Cardiac muscle cell (in vitro differentiated cells and primary cell): ENCODE measurements around the gene LEF1. TPM values are rescaled to one million over a fixed set of nuclear protein-coding genes. Genes with fewer than 3 reads are reported as not detected.

Experiments used
- DNase-seq, 2 donors: peaks; one replicate each; pipeline versions ENCODE4 v3.0.0 to v3.0.0-alpha.2; 2010 to 2017; ENCODE audit warnings: low read depth in 1 of 2, low spot score in 1 of 2
- H3K27ac ChIP-seq: fragments of 200-600 bp; sonication (generic); 2 replicates; pipeline ENCODE4 v1.5.1; 2016
- H3K27me3 ChIP-seq: fragments of 200-600 bp; sonication (generic); 2 replicates; pipeline ENCODE4 v1.6.0; 2016; ENCODE audit warnings: control low read depth
- H3K36me3 ChIP-seq: fragments of 200-600 bp; sonication (generic); 2 replicates; pipeline ENCODE4 v1.5.1; 2016; ENCODE audit warnings: control low read depth
- H3K4me1 ChIP-seq: fragments of 200-600 bp; sonication (generic); 2 replicates; pipeline ENCODE4 v1.8.1; 2017; ENCODE audit warnings: low read depth, mild to moderate bottlenecking, mixed run types
- H3K4me3 ChIP-seq: fragments of 200-600 bp; sonication (generic); 2 replicates; pipeline ENCODE4 v1.5.1; 2016; ENCODE audit warnings: mild to moderate bottlenecking
- H3K9me3 ChIP-seq: fragments of 200-600 bp; sonication (generic); 2 replicates; pipeline ENCODE4 v1.5.1; 2017; ENCODE audit warnings: low read depth, mild to moderate bottlenecking, control low read depth
- polyA plus RNA-seq: library from polyadenylated mRNA; unstranded; fragments of >200 nt; fragmentation: Nextera tagmentation; extraction: Ambion mirVana; gene quantifications from 2 replicates; pipeline ENCODE4 v1.2.1, GENCODE V29; 2016
- total RNA-seq: library from RNA; depleted of rRNA; stranded (reverse); fragments of >200 nt; gene quantifications from 2 replicates; pipeline ENCODE4 v1.2.3, GENCODE V29; 2016
- TF ChIP-seq, protein P1 (sequence below): IDR thresholded peaks from 2 replicates; pipeline ENCODE4 v1.5.1; 2012; ENCODE audit warnings: low read depth, mild to moderate bottlenecking, low read length

Gene LEF1
- total and polyA plus RNA-seq, 2 experiments from 2014 or later: 69.1 to 70.3 TPM

DNA sequence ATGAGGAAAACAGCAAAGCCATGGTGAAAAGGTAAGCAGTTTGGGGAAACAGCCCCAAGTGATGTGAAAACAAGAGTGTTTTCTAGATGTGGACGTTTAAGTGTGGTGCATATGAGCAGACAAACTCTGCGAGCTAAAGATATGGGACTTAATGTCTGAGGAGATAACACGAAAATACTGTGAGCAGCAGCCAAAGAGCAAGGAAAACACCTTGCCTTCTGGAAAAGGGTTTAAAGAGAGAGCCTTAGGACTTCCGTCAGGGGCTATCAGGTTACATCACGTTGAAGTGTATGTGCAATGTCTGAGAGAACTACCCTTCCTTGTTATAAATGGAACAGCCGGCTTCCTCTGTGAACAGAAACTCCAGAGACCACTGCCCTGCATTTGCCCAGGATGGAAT, 54.2 kb downstream of the LEF1 start:
- H3K4me3 ChIP-seq: no peak overlapping the region
- DNase-seq: peak in 1 of 2 donors; percentile 79
- H3K9me3 ChIP-seq: no peaks in the 10 kb centered on the region
- H3K27me3 ChIP-seq: no peaks in the 10 kb centered on the region
- peak overlapping the region; percentile 95 for H3K27ac ChIP-seq
- H3K36me3 ChIP-seq: no peaks in the 10 kb centered on the region
- TF ChIP-seq, protein P1, sequence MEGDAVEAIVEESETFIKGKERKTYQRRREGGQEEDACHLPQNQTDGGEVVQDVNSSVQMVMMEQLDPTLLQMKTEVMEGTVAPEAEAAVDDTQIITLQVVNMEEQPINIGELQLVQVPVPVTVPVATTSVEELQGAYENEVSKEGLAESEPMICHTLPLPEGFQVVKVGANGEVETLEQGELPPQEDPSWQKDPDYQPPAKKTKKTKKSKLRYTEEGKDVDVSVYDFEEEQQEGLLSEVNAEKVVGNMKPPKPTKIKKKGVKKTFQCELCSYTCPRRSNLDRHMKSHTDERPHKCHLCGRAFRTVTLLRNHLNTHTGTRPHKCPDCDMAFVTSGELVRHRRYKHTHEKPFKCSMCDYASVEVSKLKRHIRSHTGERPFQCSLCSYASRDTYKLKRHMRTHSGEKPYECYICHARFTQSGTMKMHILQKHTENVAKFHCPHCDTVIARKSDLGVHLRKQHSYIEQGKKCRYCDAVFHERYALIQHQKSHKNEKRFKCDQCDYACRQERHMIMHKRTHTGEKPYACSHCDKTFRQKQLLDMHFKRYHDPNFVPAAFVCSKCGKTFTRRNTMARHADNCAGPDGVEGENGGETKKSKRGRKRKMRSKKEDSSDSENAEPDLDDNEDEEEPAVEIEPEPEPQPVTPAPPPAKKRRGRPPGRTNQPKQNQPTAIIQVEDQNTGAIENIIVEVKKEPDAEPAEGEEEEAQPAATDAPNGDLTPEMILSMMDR: no peak
- H3K4me1 ChIP-seq: peaks cover 69% of the 10 kb centered on the region

DNA sequence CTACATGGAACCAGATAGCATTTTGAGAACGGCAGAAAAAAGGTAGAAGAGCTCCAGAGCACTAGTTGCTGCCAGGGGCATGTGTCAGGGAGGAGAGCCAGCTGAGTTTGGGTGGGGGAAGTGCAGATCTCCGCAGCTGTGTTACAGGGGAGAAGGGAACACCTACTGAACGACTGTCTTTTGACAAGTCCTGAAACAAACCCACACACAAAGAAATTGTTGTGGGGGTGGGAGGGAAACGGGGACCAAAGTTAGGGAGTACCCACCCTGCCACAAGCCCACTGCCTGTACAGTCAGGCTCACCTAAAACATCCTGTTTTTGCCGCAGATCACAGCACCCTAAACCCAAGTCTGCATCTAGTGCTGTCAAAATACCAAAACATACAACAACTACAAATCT, 55.5 kb downstream of the LEF1 start:
- peaks cover 68% of the 10 kb centered on the region for H3K4me1 ChIP-seq
- TF ChIP-seq, protein P1: no peak

DNA sequence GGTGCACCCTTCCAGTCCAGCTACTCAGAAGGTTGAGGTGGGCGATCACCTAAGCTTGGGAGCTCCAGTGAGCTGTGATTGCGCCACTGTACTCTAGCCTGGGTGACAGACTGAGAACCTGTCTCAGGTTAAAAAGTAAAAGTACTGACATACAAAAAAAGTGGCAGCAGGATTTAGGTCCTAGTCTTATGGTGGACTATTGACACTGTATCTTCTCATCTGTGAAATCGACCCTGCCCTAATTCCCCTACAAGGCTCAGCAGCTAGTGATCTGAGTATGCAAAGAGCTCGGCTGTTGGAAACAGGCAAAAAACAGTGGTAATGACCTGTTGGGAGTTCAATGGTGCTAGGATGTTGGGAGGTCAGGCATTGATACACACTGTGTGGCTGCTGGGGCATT, 57.0 kb downstream of the LEF1 start:
- no peak overlapping the region for H3K27ac ChIP-seq
- H3K27me3 ChIP-seq: no peaks in the 10 kb centered on the region
- H3K4me3 ChIP-seq: no peak overlapping the region
- TF ChIP-seq, protein P1: no peak
- no peaks in the 10 kb centered on the region for H3K36me3 ChIP-seq
- no peaks in the 10 kb centered on the region for H3K9me3 ChIP-seq
- peaks cover 59% of the 10 kb centered on the region for H3K4me1 ChIP-seq
- DNase-seq: no peak

More for the DNA sequence above, 55.5 kb downstream of the LEF1 start:
- H3K9me3 ChIP-seq: no peaks in the 10 kb centered on the region
- DNase-seq: peak in 1 of 2 donors; percentile 39
- H3K36me3 ChIP-seq: no peaks in the 10 kb centered on the region
- peak overlapping the region; percentile 95 for H3K27ac ChIP-seq
- H3K27me3 ChIP-seq: no peaks in the 10 kb centered on the region
- no peak overlapping the region for H3K4me3 ChIP-seq

DNA sequence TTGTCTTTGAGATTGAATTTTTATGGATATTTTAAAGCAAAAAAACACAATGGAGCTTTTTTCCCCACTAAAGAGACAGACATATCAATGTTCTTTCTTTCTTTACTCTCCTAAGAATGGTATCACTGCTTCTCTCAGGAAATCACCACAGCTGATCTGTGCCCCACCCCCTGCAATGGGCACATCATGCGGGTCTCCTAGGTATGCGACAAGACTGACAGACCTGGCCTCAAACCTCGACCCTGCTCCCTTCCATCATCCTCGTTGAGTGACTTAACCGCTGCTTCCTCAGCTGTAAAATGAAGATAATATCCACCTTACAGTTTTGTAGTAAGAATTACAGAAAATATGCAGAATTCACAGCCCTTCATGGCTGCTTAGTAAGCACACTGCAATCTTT, 58.3 kb downstream of the LEF1 start:
- TF ChIP-seq, protein P1: no peak
- peaks cover 46% of the 10 kb centered on the region for H3K4me1 ChIP-seq
- no peaks in the 10 kb centered on the region for H3K36me3 ChIP-seq
- DNase-seq: no peak
- no peaks in the 10 kb centered on the region for H3K9me3 ChIP-seq
- no peak overlapping the region for H3K27ac ChIP-seq
- H3K27me3 ChIP-seq: no peaks in the 10 kb centered on the region
- no peak overlapping the region for H3K4me3 ChIP-seq

DNA sequence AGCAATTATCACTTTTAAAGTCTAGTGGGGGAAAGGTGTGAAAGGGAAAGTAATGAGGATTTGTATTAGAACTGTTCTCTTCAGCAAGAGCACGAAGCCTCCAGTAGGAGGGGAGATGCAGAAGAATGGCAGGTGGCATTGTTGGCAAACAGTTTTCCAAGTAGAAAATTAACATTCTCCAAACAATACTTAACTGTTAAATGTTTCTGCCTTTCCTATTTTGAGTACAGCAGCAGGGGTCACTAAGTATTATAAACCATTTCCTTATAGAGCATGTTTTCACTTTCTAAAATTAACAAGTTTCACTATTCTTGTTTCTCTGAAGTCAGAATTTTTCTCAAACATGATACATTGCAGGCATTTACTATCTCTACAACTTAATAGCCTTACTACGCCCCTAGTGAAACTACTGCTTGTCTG, 58.7 kb downstream of the LEF1 start:
- TF ChIP-seq, protein P1: no peak
- H3K36me3 ChIP-seq: no peaks in the 10 kb centered on the region
- H3K27ac ChIP-seq: no peak overlapping the region
- no peaks in the 10 kb centered on the region for H3K27me3 ChIP-seq
- no peak for DNase-seq
- no peak overlapping the region for H3K4me3 ChIP-seq
- H3K4me1 ChIP-seq: peaks cover 41% of the 10 kb centered on the region
- H3K9me3 ChIP-seq: no peaks in the 10 kb centered on the region

DNA sequence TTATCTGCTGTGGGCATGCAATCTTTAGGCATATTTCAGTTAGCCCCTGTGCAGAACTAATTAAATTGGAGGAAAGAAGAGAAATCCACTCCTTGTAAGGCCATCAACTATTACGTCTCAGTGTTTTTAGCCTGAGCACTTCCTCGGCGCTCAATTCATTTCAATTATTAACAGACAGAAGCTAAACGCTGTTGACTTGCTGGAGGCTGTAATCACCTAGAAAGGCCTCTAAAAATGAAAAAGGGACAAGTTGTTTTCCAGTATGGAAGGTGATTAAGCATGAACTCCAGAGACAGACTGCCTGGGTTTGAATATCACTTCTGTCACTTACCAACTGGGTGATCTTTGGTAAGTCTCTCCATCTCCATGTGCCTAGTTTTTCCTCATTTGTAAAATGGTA, 59.6 kb downstream of the LEF1 start:
- no peaks in the 10 kb centered on the region for H3K36me3 ChIP-seq
- peaks cover 37% of the 10 kb centered on the region for H3K4me1 ChIP-seq
- TF ChIP-seq, protein P1: no peak
- H3K4me3 ChIP-seq: no peak overlapping the region
- no peaks in the 10 kb centered on the region for H3K27me3 ChIP-seq
- DNase-seq: no peak
- H3K27ac ChIP-seq: no peak overlapping the region
- H3K9me3 ChIP-seq: no peaks in the 10 kb centered on the region
